ENCODE results near the gene BLOC1S4. TPM values are rescaled to one million over a fixed set of nuclear protein-coding genes. Genes with fewer than 3 reads are reported as not detected.

Gene BLOC1S4
- polyA plus RNA-seq, 1 experiment, result 12.6 TPM

DNA sequence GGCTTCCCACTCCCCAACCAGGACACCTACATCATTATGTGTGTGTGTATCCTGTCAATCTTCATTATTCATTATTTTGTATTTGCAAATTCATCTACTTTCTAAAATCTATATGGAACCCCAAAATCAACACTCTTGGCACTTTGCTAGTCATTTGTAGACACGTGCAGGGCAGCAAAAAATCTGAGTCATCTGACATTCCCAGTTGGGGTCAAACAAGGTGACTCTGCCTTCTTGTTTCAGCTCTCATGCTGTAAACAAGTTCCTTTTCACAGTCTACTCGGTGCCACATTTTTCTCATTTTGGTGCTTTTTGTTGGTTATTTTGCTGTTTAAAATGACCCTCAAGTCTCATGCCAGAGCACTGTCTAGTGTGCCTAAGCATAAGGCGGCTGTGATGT, 12.2 kb upstream of the BLOC1S4 start:
- no peak for TF ChIP-seq CTCF (IDR thresholded peaks at IDR 0.05; ENCODE audit: insufficient read depth, low read depth, low read length)
- POLR2A ChIA-PET, result no interaction called here
- peaks cover 2% of the 10 kb centered on the region for H3K36me3 ChIP-seq (ENCODE audit: control insufficient read depth, insufficient read depth, low read length)
- CTCF ChIA-PET, result interaction anchor here (0.6 to 1.3 kb wide), 2 partner anchors 10 to 63 kb away, joined by 3 read pairs; no protein-coding TSS in a partner anchor
- DNase-seq (ENCODE audit: low read depth), result no peak
- no peaks in the 10 kb centered on the region for H3K27me3 ChIP-seq (ENCODE audit: control insufficient read depth, insufficient read depth, low read length)
- H3K4me3 ChIP-seq (ENCODE audit: low read depth, low read length), result no peak overlapping the region

DNA sequence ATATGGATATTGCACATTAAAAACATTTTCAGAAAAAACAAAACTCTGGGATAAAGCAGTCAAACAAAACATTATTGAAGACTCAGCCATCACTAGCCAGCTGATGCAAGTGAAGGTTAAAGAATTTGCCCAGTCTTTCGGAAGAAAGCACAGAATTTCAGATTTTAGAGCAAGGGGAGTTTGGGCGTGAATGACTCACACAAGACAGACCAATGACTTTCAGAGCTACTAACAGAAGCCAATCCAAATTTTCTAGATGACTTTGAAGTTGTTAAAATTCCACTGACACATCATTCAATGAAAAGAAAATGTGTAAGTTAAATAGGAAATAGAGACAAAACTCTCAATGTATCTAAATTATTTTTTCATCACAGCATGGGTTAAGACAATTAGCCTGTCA, 10.3 kb upstream of the BLOC1S4 start:
- no peak for TF ChIP-seq CTCF (IDR thresholded peaks at IDR 0.05; ENCODE audit: insufficient read depth, low read depth, low read length)
- H3K36me3 ChIP-seq (ENCODE audit: control insufficient read depth, insufficient read depth, low read length), result peaks cover 2% of the 10 kb centered on the region; the same call in 1 of the 2 replicates
- H3K27me3 ChIP-seq (ENCODE audit: control insufficient read depth, insufficient read depth, low read length), result no peaks in the 10 kb centered on the region
- H3K4me3 ChIP-seq (ENCODE audit: low read depth, low read length), result no peak overlapping the region
- POLR2A ChIA-PET, result interaction anchor here (0.5 kb wide), 1 partner anchor 617 kb away, joined by 4 read pairs; no protein-coding TSS in a partner anchor
- DNase-seq (ENCODE audit: low read depth), result no peak
- CTCF ChIA-PET, result interaction anchor here (1.1 to 1.4 kb wide), 2 partner anchors 9 to 15 kb away, joined by 4 read pairs; no protein-coding TSS in a partner anchor

- Histone ChIP-seq H3K36me3 (ENCODE audit: control insufficient read depth, insufficient read depth, low read length) (peaks cover 2% of the 10 kb centered on the region; the same call in 1 of the 2 replicates), H3K4me3 (ENCODE audit: low read depth, low read length) (no peak overlapping the region), H3K27me3 (ENCODE audit: control insufficient read depth, insufficient read depth, low read length) (no peaks in the 10 kb centered on the region)
- ChIA-PET CTCF (interaction anchor here (0.6 to 1.4 kb wide), 3 partner anchors 10 to 27 kb away, joined by 3 to 4 read pairs (median 4); no protein-coding TSS in a partner anchor), POLR2A (interaction anchor here (0.5 kb wide), 1 partner anchor 617 kb away, joined by 4 read pairs; no protein-coding TSS in a partner anchor)
- no peak for TF ChIP-seq CTCF (IDR thresholded peaks at IDR 0.05; ENCODE audit: insufficient read depth, low read depth, low read length)
- no peak for DNase-seq (ENCODE audit: low read depth)
These were observed 9.8 kb upstream of the BLOC1S4 start for GRCh38 chr4:6706173-6706572.

GRCh38 chr4:6709230-6710114, 6.5 kb upstream of the BLOC1S4 start, which contains the start of gene MRFAP1L1:
Gene MRFAP1L1 (minus strand): TSS chr4:6709865. CDS start chr4:6709629, 236 bp downstream.
- Histone ChIP-seq H3K27me3 (ENCODE audit: control insufficient read depth, insufficient read depth, low read length) (no peaks in the 10 kb centered on the region), H3K4me3 (ENCODE audit: low read depth, low read length) (peak within 1 kb of the TSS; percentile 81), H3K36me3 (ENCODE audit: control insufficient read depth, insufficient read depth, low read length) (no peaks in the 10 kb centered on the region)
- POLR2A ChIA-PET, result interaction anchor here (0.6 kb wide), 1 partner anchor 41 kb away, joined by 9 read pairs; no protein-coding TSS in a partner anchor
- TF ChIP-seq CTCF (IDR thresholded peaks at IDR 0.05; ENCODE audit: insufficient read depth, low read depth, low read length), result peak; percentile 27; the same call in 1 of the 2 replicates
- CTCF ChIA-PET, result interaction anchor here (0.6 to 2.1 kb wide), 6 partner anchors 11 to 359 kb away, joined by 3 to 7 read pairs (median 4); partner anchors contain the start of gene GRPEL1
- peak; percentile 80 for DNase-seq (ENCODE audit: low read depth)

- ChIA-PET POLR2A (interaction anchor here (0.6 kb wide), 1 partner anchor 42 kb away, joined by 9 read pairs; no protein-coding TSS in a partner anchor), CTCF (interaction anchor here (0.6 to 2.1 kb wide), 3 partner anchors 10 to 352 kb away, joined by 3 to 7 read pairs (median 3); no protein-coding TSS in a partner anchor)
- H3K36me3 ChIP-seq (ENCODE audit: control insufficient read depth, insufficient read depth, low read length), result no peaks in the 10 kb centered on the region
- no peak for DNase-seq (ENCODE audit: low read depth)
- peak overlapping the region; percentile 81 for H3K4me3 ChIP-seq (ENCODE audit: low read depth, low read length)
- TF ChIP-seq CTCF (IDR thresholded peaks at IDR 0.05; ENCODE audit: insufficient read depth, low read depth, low read length), result no peak
- H3K27me3 ChIP-seq (ENCODE audit: control insufficient read depth, insufficient read depth, low read length), result no peaks in the 10 kb centered on the region
These were observed 5.7 kb upstream of the BLOC1S4 start for GRCh38 chr4:6710282-6710681.
